Transverse colon (tissue), 4 donors: Measurements from ENCODE around the gene PCSK5. TPM values are rescaled to one million over a fixed set of nuclear protein-coding genes. Genes with fewer than 3 reads are reported as not detected.

Experiments used
- DNase-seq: peaks from one replicate; pipeline ENCODE4 v3.0.0-alpha.2; 2019
- H3K27ac ChIP-seq, 4 donors: fragments of 200-600 bp; sonication (generic); 2 replicates each; pipeline ENCODE4 v1.5.1; 2016 to 2018; ENCODE audit warnings: inconsistent platforms in 4 of 4
- H3K27me3 ChIP-seq: fragments of 200-600 bp; sonication (generic); 2 replicates; pipeline ENCODE4 v1.5.1; 2017; ENCODE audit warnings: inconsistent platforms
- H3K36me3 ChIP-seq, 4 donors: fragments of 200-600 bp; sonication (generic); 2 replicates each; pipeline ENCODE4 v1.5.1; 2017 to 2019; ENCODE audit warnings: inconsistent platforms in 4 of 4
- H3K4me1 ChIP-seq, 4 donors: fragments of 200-600 bp; sonication (generic); 2 replicates each; pipeline ENCODE4 v1.5.1; 2017 to 2020; ENCODE audit warnings: inconsistent platforms in 4 of 4
- H3K4me3 ChIP-seq, 4 donors: fragments of 200-600 bp; sonication (generic); 1 replicate in 1 of 4; 2 replicates in 3 of 4; pipeline versions ENCODE4 v1.5.1 to v1.6.1; 2017 to 2019; ENCODE audit warnings: inconsistent platforms in 4 of 4
- H3K9me3 ChIP-seq, 2 donors: fragments of 200-600 bp; sonication (generic); 2 replicates each; pipeline ENCODE4 v1.5.1; 2017 to 2019; ENCODE audit warnings: inconsistent platforms in 2 of 2
- CTCF ChIP-seq, 5 experiments: fragments of 200-600 bp in 3 of 5; fragments of 450-650 bp in 2 of 5; sonication (generic) in 3 of 5; IDR thresholded peaks; 1 replicate in 2 of 5; 2 replicates in 3 of 5; pipeline ENCODE4 v1.5.1; 2016 to 2017; ENCODE audit warnings: antibody characterized with exemption in 5 of 5, inconsistent platforms in 3 of 5, mild to moderate bottlenecking in 2 of 5, moderate library complexity in 1 of 5
- EP300 ChIP-seq: sonication (generic); formaldehyde crosslinking; IDR thresholded peaks from one replicate; pipeline ENCODE4 v1.6.1; 2017; ENCODE audit warnings: antibody characterized with exemption, low read depth
- POLR2A ChIP-seq: fragments of 450-650 bp; IDR thresholded peaks from one replicate; pipeline ENCODE4 v1.6.1; 2016; ENCODE audit warnings: antibody characterized with exemption, mild to moderate bottlenecking, moderate library complexity
- POLR2AphosphoS5 ChIP-seq, 3 donors: sonication (generic); formaldehyde crosslinking; IDR thresholded peaks; one replicate each; pipeline ENCODE4 v1.6.1; 2016; ENCODE audit warnings: antibody characterized with exemption in 3 of 3
- WGBS, 2 donors: methylation state at CpG; one replicate each; pipeline ENCODE4 v1.1.5; 2018; ENCODE audit warnings: low coverage in 1 of 2; 5-methylcytosine and 5-hydroxymethylcytosine counted together
- in situ Hi-C, 4 donors: fragments of 200-750 bp; cut with MboI; loops; one replicate each; pipeline versions ENCODE4 v1.15.0 to v1.15.1; 2017; ENCODE audit warnings: low sequenced_read_pairs in 3 of 4, low pct_ligation_motif_present in 1 of 4, low pct_unique_long_range_greater_than_20kb in 1 of 4
- intact Hi-C: fragments of 100-400 bp; cut with DNase I; formaldehyde crosslinking; loops from one replicate; pipeline ENCODE4 v1.15.1; 2023; ENCODE audit warnings: low total_unique reads
- total RNA-seq, 4 donors: library from RNA; depleted of rRNA; stranded (reverse); fragments of >200 nt; gene quantifications; one replicate each; pipeline ENCODE4 v1.1.0, GENCODE V29; 2016

The PCSK5 gene
- total RNA-seq, 4 donors from 2014 or later, result 110 to 248 (median 127) TPM

DNA sequence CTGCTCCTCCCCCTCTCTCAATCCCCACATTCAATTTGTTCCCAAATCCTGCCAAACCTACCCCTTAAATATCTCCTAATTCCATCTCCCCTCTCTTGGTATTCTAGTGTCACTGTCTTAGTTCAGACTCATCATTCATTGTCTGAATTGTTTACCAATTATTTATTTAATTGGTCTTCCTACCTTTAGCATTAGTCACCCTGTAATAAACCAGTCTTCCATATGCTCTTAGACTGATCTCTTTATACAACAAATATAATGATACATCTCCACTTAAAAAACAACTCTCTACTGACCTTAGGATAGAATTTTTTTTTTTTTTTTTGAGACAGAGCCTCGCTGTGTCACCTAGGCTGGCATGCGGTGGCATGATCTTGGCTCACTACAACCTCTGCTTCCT lies 452.4 kb downstream of the PCSK5 start:
- Histone ChIP-seq H3K27me3 (no peaks in the 10 kb centered on the region), H3K36me3 (no peaks in the 10 kb centered on the region), H3K27ac (no peak overlapping the region), H3K4me1 (no peaks in the 10 kb centered on the region), H3K9me3 (no peaks in the 10 kb centered on the region), H3K4me3 (no peak overlapping the region)
- no peak for TF ChIP-seq POLR2A
- 86 to 90% methylated on average over 2 of the region's 2 CpGs for WGBS, 2 donors
- intact Hi-C loops (no loop called here), in situ Hi-C loops (no loop called here)
- no peak for DNase-seq

DNA sequence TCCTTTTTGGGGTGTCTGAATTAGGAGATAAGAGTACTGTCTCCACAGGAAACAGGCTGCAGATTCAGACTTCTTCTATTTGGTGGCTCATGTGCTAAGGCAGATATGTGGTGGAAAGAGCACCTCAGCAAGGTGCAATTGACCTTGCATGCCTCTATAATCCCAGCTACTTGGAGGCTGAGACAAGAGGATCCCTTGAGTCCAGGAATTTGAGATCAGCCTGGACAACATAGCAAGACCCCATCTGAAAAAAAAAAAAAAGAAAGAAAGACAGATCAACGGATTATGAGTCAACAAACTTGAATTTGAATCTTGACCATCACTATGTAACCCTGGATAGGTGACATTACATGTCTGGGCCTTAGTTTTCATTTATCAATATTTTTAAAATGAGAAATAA lies 459.4 kb downstream of the PCSK5 start:
- no peak for DNase-seq
- Histone ChIP-seq H3K4me1 (no peaks in the 10 kb centered on the region), H3K9me3 (no peaks in the 10 kb centered on the region), H3K4me3 (no peak overlapping the region), H3K36me3 (no peaks in the 10 kb centered on the region), H3K27ac (no peak overlapping the region), H3K27me3 (no peaks in the 10 kb centered on the region)
- no peak for TF ChIP-seq EP300
- TF ChIP-seq POLR2AphosphoS5 (IDR thresholded peaks at IDR 0.05), result no peak
- no peak for TF ChIP-seq CTCF (IDR thresholded peaks at IDR 0.05)
- no peak for TF ChIP-seq POLR2A
- intact Hi-C loops, result no loop called here
- in situ Hi-C loops, result no loop called here
- WGBS, 2 donors, result 42 to 60% methylated on average over 1 of the region's 1 CpG

DNA sequence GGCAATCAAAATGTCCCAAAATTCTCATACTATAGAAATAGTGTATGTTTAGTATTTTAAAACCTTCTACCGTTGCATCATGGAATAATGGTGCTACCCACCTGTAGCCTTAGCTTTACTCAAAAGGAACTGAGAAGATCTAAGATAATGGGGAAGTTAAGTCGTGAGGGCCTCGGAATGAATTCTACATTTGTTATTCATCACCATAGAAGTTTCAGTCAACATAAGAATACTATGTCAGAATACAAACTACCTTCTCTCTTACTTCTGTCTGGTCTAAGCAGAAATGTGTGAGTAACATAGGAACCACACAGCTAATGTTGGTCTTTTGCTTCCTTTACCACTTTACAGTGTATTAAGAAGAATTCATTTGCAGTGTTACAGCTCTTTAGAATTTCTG lies 460.5 kb downstream of the PCSK5 start:
- DNase-seq, result no peak
- H3K4me1 ChIP-seq, result no peaks in the 10 kb centered on the region
- TF ChIP-seq POLR2AphosphoS5 (IDR thresholded peaks at IDR 0.05) (no peak), CTCF (IDR thresholded peaks at IDR 0.05) (no peak), EP300 (no peak), POLR2A (no peak)
- H3K27me3 ChIP-seq, result no peaks in the 10 kb centered on the region
- H3K4me3 ChIP-seq, result no peak overlapping the region
- no peak overlapping the region for H3K27ac ChIP-seq
- in situ Hi-C loops, result no loop called here
- WGBS, 2 donors, result 43 to 69% methylated on average over 3 of the region's 3 CpGs
- no peaks in the 10 kb centered on the region for H3K9me3 ChIP-seq
- intact Hi-C loops, result no loop called here
- no peaks in the 10 kb centered on the region for H3K36me3 ChIP-seq

DNA sequence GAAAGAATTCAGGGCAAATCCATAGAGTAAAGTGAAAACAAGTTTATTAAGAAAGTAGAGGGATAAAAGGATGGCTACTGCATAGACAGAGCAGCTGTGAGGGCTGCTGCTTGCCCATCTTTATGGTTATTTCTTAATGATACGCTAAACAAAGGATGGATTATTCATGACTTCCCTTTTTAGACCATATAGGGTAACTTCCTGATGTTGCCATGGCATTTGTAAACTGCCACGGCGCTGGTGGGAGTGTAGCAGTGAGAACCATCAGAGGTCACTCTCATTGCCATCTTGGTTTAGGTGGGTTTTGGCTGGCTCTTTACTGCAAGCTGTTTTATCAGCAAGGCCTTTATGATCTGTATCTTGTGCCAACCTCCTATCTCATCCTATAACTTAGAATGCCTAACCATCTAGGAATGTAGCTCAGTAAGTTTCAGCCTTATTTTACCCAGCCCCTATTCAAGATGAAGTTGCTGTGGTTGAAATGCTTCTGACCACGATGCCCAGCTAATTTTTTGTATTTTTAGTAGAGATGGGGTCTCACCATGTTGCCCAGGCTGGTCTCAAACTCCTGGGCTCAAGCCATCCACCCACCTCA lies 461.6 kb downstream of the PCSK5 start:
- no peak overlapping the region for H3K27ac ChIP-seq
- H3K4me3 ChIP-seq, result no peak overlapping the region
- H3K4me1 ChIP-seq, result no peaks in the 10 kb centered on the region
- H3K27me3 ChIP-seq, result no peaks in the 10 kb centered on the region
- WGBS, 2 donors, result 49 to 53% methylated on average over 3 to 4 of the region's 4 CpGs
- DNase-seq, result no peak
- TF ChIP-seq POLR2A (no peak), POLR2AphosphoS5 (IDR thresholded peaks at IDR 0.05) (no peak), CTCF (IDR thresholded peaks at IDR 0.05) (no peak), EP300 (no peak)
- H3K9me3 ChIP-seq, result no peaks in the 10 kb centered on the region
- intact Hi-C loops (no loop called here), in situ Hi-C loops (no loop called here)
- H3K36me3 ChIP-seq, result no peaks in the 10 kb centered on the region

DNA sequence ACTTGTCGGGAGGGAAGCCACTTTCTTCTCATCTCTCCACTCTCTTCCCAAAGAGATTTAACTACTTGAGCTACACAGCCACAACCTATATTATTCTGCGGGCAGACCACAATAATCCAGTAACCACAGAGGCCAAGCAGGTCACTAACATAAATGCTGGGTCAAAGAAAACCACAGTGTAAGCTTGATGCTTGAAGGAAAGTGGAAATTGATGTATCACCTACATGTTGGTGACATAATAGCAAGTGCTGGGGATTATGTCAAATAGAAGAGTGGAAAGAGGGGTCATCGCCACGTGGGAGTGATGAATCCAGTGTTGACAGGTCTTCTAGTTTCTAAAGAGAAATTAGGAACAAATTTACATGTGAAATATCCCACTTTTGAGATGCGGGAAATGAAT lies 462.8 kb downstream of the PCSK5 start:
- Histone ChIP-seq H3K4me3 (no peak overlapping the region), H3K36me3 (no peaks in the 10 kb centered on the region), H3K27ac (no peak overlapping the region), H3K27me3 (no peaks in the 10 kb centered on the region), H3K9me3 (no peaks in the 10 kb centered on the region), H3K4me1 (no peaks in the 10 kb centered on the region)
- TF ChIP-seq POLR2AphosphoS5 (IDR thresholded peaks at IDR 0.05) (no peak), EP300 (no peak), CTCF (IDR thresholded peaks at IDR 0.05) (no peak), POLR2A (no peak)
- 59 to 76% methylated on average over 4 to 5 of the region's 5 CpGs for WGBS, 2 donors
- no peak for DNase-seq
- intact Hi-C loops (no loop called here), in situ Hi-C loops (no loop called here)
